Urinary bladder (tissue), 4 donors: ENCODE measurements around the gene CAMK1. TPM values are rescaled to one million over a fixed set of nuclear protein-coding genes. Genes with fewer than 3 reads are reported as not detected.
"Not testable (repeated sequence)": the region's sequence is repeated elsewhere in the genome, so short reads cannot be mapped to it uniquely, and the experiment has no call there.

Experiments
- DNase-seq: peaks from one replicate; pipeline ENCODE4 v3.0.0-alpha.2; 2015; ENCODE audit errors: extremely low spot score
- H3K27ac ChIP-seq: one replicate; pipeline ENCODE4 v1.5.1; 2013; ENCODE audit warnings: low read depth, mild to moderate bottlenecking, moderate library complexity
- H3K36me3 ChIP-seq: one replicate; pipeline ENCODE4 v1.6.1; 2013; ENCODE audit warnings: mild to moderate bottlenecking, moderate library complexity; ENCODE audit not compliant: insufficient read depth
- H3K4me1 ChIP-seq: one replicate; pipeline ENCODE4 v1.6.1; 2013; ENCODE audit warnings: mild to moderate bottlenecking, moderate library complexity; ENCODE audit not compliant: insufficient read depth
- H3K4me3 ChIP-seq: one replicate; pipeline ENCODE4 v1.5.1; 2013; ENCODE audit warnings: low read depth, low read length
- WGBS: extraction: QIAGEN DNeasy Blood & Tissue Kit; methylation state at CpG from one replicate; pipeline ENCODE4 v1.1.7; 2013; 5-methylcytosine and 5-hydroxymethylcytosine counted together
- polyA plus RNA-seq: library from polyadenylated mRNA; stranded (reverse); fragments of 200-250 nt; gene quantifications from one replicate; pipeline ENCODE4 v1.2.3, GENCODE V29; 2013
- total RNA-seq: library from RNA; depleted of rRNA; stranded (reverse); fragments of >200 nt; gene quantifications from one replicate; pipeline ENCODE4 v1.2.3, GENCODE V29; 2014
- donor health status: healthy with polysubstance abuse.
- donor health status: healthy.

The CAMK1 gene
- total and polyA plus RNA-seq, 2 donors = 28.7 to 42.2 TPM

DNA sequence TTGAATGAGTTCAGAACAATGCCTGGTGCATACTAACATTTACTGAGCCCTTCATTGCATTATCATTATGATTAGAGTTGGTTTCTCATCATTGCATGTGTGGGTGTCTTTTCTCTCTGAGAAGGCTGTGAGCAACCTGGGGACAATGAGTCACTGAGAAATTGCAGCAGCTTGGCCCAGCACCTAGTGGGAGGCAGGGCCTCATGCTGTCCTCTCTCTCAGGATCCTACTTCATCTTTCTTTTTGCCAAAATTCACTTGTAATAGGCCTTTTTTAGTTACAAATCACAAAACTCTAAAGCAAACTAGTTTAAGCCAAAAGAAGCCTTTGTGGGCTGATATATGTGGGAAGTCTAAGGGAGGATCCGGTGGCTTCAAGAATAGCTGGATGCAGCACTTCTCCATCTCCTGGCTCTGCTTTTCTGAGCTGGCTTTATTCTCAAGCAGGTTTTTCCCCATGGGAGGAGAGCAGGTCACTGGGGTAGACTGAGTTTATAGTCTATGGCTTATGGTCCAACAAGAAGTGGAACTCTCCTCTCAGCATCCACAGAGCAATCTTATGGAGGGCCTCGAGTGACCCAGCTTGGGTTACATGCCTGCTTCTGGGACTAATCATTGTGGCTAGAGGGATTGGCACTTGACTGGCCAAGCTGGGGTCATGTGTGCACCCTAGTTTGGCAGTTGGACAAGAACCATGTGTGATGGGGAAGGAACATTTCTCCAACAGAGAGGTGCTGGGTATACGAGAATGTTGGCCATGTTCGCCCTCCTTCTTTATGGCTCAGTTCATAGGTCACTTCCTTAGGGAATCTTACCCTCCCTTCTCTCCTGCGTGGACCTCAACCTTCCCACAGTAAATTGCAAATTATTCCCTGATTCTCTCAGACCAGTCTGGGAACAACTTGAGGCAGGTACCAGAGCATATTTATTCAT lies 8.7 kb upstream of the CAMK1 start:
- WGBS = 76% methylated on average over 5 of the region's 5 CpGs
- no peaks in the 10 kb centered on the region for H3K4me1 ChIP-seq
- peaks cover 3% of the 10 kb centered on the region for H3K36me3 ChIP-seq
- H3K27ac ChIP-seq = no peak overlapping the region
- no peak overlapping the region for H3K4me3 ChIP-seq
- no peak for DNase-seq

DNA sequence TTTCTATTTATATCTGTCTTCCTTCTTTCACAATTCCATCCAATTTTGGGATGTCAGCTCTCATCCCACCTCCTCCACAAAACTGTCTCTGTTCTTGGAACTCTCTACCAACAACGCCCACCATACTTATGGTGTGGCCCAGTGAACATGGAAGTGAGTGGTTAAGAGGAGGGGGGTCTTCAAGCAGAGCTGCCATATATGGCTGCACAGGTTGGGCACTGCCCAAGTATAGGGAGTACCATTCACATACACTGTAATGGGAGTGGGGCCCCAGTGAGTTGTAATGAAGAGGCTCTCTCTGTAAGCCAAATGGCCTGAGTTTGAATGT lies 7.9 kb upstream of the CAMK1 start:
- peaks cover 3% of the 10 kb centered on the region for H3K36me3 ChIP-seq
- 76% methylated on average over 1 of the region's 1 CpG for WGBS
- H3K4me3 ChIP-seq = no peak overlapping the region
- DNase-seq = no peak
- H3K4me1 ChIP-seq = no peaks in the 10 kb centered on the region
- H3K27ac ChIP-seq = no peak overlapping the region

DNA sequence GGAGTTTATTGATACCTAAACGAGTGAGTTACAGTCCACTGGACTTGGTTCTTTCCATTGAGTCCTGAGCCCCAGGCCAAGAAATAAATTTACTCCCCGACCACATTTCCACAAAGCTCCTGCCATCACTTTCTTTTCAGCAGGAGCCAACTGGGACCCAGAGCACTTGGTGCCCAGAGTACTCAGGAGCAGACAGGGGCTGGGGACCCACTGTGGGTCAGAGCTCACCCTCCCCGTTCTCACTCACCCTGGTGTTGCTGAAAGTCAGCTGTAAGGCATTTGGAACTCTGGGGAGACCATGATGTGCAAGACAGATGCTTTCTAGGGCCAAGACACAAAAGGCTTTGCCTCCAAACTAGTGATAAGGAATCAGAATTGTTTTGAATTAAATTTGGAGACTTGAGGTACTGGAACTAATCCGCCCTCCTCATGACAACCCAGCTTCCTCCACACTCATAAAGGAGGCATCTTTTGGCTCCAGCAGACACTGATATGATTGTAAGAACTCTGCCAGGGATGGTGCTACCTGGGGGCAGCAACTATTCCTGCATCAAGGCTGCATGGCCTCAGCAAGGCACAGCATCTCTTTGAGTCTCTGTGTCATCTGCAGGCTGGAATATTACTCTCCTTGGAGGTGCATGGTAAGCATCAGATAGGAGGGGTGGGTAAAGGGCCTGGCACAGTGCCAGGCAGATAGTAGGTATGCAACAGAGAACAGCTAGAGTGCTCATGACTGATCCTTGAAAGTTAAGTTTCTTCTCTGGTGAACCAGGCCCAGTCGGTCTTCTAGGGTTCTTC lies 7.3 kb upstream of the CAMK1 start:
- no peak overlapping the region for H3K27ac ChIP-seq
- peaks cover 3% of the 10 kb centered on the region for H3K36me3 ChIP-seq
- DNase-seq = no peak
- 67% methylated on average over 5 of the region's 5 CpGs for WGBS
- no peaks in the 10 kb centered on the region for H3K4me1 ChIP-seq
- no peak overlapping the region for H3K4me3 ChIP-seq

DNA sequence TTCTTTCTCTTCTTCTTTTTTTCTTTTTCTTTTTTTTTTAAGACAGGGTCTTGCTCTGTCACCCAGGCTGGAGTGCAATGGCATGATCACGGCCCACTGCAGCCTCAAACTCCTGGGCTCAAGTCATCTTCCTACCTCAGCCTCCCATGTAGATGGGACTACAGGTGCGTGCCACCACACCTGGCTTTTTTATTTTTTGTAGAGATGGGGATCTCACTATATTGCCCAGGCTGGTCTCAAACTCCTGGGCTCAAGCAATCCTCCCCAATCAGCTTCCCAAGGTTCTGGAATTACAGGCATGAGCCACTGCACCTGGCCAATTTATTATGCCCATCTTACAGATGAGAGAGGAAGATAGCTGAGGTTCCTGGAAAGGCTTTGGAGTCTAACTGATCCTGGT lies 1.3 kb upstream of the CAMK1 start:
- 85% methylated on average over 2 of the region's 2 CpGs for WGBS
- H3K4me3 ChIP-seq, H3K27ac ChIP-seq, H3K4me1 ChIP-seq, H3K36me3 ChIP-seq, DNase-seq: not testable (repeated sequence)

DNA sequence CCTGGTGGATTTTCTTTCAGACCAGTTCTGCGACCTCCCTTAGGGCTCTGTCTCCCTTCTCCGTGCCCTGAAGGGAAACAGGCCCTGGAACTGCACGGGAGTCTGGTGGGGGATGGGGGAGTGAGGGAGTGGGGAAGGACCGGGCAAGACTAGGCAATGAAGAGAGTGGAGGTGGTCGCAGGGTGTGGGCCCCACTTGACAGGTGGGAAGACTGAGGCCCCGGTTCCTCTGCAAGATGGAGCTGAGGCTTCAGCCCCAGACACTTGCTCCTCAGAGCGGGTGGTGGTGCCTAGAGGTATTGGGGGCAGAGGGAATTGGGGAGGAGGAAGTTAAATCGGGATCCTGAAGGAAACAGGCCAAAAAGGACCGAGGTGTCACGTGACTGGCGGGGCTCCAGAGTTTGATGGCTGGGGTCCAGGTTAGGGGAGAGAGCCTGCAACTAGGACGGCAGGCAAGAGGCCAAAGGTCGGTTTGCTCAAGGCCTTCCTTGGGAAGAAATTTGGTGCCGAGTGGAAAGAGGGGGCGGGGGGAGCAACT lies 597 bp upstream of the CAMK1 start:
- Histone ChIP-seq H3K36me3 (no peaks in the 10 kb centered on the region), H3K27ac (peak overlapping the region; percentile 81), H3K4me1 (peaks cover 4% of the 10 kb centered on the region), H3K4me3 (peak overlapping the region; percentile 61)
- WGBS = 7% methylated on average over 15 of the region's 15 CpGs
- DNase-seq = no peak

DNA sequence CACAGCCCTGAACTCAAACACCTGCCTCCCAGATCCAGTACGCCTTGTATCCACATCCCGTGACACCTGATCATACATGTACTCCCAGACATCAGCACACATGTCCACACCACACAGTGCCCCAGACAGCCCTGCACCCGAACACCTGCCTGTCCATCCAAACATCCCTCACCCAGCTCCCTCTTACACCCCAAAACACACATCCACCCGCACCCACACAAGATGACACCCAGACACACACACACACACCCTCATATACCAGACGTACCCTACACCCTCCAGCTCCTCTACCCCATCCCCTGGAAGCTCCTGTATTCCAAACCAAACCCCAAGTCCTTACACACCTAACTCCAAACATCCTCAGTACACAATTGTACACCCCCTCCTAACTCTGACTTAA lies 735 bp downstream of the CAMK1 start:
- DNase-seq = no peak
- peak overlapping the region; percentile 61 for H3K4me3 ChIP-seq
- H3K4me1 ChIP-seq = peaks cover 4% of the 10 kb centered on the region
- H3K27ac ChIP-seq = no peak overlapping the region
- 61% methylated on average over 5 of the region's 5 CpGs for WGBS
- no peaks in the 10 kb centered on the region for H3K36me3 ChIP-seq

DNA sequence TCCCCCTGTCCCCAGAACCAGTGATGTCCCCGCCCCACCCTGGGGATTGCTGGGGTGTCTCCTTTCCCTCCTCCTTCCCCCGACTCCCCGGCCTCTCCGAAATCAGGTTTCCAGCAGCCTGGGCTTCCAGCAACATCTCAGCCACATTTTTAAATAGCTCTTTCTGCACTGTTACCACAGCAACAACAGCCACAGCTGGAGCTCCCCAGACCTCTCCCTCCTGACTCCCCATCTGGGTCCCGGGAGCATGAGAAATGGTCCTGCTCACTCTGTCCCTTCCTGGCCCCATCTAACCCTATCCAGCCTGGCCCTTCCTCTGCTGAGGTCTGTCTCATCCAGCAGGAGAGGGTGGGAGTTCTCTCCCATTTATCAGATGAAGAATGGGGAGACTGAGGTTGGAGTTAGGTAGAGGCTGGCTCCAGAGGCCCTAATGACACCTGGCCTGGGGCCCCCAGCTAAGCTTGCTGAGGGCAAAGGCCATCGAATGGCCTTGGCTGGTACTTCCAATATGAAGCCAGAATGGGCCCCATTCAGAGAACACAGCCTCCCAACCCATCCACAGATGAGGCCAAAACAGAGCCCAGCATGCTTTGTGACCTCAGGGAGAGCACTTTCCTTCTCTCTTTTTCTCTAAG lies 1.5 kb downstream of the CAMK1 start:
- 59% methylated on average over 6 of the region's 6 CpGs for WGBS
- no peak for DNase-seq
- Histone ChIP-seq H3K4me1 (peaks cover 4% of the 10 kb centered on the region), H3K36me3 (no peaks in the 10 kb centered on the region), H3K27ac (no peak overlapping the region), H3K4me3 (no peak overlapping the region)

DNA sequence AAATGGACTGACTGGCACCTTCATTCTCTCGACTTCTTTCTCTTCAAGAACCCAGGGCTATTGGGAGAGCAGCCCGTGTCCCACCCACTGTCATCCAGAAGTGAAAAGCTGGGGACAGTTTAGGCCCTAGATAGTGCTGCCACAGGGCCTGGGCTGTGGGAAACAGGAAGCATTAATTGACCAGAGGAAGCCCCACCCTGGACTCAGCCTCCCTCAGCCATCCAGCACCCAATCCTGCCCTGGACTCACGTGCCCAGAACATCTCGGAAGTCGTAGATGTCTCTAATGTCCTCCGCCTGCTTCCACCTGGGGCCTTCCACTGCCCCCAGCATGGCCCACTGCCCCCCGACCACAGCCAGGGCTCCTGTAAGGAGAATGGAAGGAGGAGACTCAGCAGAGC lies 2.3 kb downstream of the CAMK1 start:
- no peak overlapping the region for H3K27ac ChIP-seq
- WGBS = 65% methylated on average over 7 of the region's 7 CpGs
- no peak for DNase-seq
- H3K36me3 ChIP-seq = no peaks in the 10 kb centered on the region
- no peak overlapping the region for H3K4me3 ChIP-seq
- H3K4me1 ChIP-seq = peaks cover 4% of the 10 kb centered on the region

DNA sequence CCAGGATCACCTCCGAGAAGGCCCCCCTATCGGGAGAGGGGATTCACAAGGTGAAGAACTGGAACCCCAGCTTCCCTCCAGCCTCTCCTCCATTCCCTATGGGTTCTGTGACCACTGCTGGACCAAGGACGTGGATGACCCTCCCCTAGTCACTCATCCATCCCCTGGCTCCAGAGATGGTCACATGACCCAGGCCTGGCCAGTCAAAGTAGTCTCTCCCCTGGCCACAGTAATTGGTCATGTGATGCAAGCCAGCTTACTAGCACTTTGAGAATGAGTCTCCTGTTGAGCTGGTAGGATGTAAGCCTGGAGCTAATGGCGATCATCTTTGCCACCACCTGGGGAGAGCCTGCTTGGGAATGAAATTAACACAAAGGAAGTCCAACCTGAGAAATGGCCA lies 3.9 kb downstream of the CAMK1 start:
- Histone ChIP-seq H3K36me3 (no peaks in the 10 kb centered on the region), H3K4me3 (no peak overlapping the region), H3K4me1 (peaks cover 4% of the 10 kb centered on the region), H3K27ac (no peak overlapping the region)
- WGBS = 81% methylated on average over 4 of the region's 4 CpGs
- no peak for DNase-seq

DNA sequence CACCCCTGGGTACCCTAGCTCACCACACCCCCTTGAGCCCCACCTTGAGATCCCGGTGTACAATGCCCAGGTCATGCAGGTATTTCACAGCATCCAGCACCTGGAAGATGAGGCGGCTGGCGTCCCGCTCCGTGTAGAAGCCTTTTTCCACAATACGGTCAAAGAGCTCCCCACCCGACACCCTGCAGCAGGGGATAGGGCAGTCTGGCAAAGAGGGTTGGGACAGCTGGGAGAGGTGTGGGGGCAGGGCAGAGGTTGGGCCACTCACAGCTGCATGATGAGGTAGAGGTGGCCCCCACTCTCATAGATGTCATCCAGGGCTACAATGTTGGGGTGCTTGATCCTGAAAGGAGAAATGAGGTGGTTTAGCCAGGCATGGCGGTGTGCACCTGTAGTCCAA lies 6.9 kb downstream of the CAMK1 start:
- 91% methylated on average over 8 of the region's 8 CpGs for WGBS
- DNase-seq = no peak
- Histone ChIP-seq H3K36me3 (no peaks in the 10 kb centered on the region), H3K27ac (no peak overlapping the region), H3K4me3 (no peak overlapping the region), H3K4me1 (peaks cover 2% of the 10 kb centered on the region)

DNA sequence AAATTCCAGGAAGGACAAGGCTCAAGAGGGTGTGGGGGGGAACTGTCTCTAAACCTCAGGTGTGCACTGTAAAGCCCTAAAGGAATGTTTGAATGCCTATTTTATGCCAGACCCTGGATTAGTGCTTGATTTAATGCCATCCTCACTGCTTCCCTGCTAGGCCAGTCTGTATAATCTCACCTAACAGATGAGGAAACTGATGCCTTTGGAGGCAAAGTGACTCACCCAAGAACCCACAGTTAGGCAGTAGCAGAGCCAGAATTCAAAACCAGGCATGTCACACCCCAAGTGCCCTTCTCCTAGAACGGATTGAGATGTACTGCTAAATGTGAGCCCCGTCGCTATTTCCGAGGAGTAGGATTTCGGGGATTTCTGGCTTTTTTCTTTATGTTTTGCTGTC lies 7.8 kb downstream of the CAMK1 start:
- H3K4me1 ChIP-seq = no peaks in the 10 kb centered on the region
- peaks cover 8% of the 10 kb centered on the region for H3K36me3 ChIP-seq
- 94% methylated on average over 5 of the region's 5 CpGs for WGBS
- H3K4me3 ChIP-seq = no peak overlapping the region
- H3K27ac ChIP-seq = no peak overlapping the region
- no peak for DNase-seq

DNA sequence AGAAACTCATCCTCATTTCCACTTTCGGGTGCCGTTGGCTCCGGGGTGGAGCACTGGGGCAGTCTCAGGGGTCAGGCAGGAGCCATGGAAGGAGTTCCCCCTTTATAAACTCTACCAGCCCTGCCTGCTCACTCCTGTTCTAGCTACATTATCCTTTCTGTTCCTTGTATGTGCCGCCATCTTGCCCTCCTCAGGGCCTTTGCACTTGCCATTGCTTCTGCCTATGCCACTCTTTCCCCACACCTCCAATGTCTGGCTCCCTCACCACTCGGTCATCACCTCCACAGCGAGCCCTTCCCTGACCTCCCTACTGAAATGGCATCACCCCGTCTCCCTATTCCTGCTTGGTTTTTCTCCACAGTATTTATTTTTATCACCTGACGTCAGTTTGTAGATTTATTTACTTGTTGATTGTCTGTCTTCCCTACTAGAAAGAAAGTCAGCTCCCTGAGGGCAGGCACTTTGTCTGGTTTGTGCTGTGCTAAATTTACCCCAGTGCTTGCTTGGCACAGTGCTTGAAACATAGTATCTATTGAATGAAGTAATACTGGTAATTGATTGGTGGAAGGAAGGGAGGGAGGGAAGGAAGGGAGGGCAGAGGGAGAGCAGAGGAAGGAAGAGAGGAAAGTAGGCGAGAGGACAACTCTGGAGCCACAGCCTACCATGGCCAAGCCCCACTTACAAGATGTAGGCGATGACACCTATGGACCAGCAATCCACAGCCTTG lies 8.8 kb downstream of the CAMK1 start:
- DNase-seq = no peak
- WGBS = 94% methylated on average over 10 of the region's 10 CpGs

DNA sequence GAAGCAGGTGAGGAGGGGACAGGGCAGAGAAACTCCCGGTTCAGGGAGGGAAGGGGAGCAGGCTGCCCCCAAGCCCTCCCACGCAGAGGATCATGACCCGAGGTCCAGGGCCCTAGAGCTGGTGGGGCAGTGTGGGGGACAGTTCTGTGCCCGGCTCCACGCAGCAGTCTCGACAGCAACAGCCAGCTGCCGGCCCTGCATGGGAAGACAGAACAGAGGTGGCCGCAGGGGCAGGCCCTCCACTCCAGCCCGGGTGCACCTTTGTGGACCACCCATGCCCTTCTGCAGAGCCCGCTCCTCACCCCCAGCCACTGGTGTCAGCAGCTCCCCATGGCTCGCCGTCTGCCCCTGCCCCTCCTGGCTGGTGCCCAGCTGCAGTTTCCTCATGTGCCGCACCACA lies 12.3 kb downstream of the CAMK1 start:
- 89% methylated on average over 13 of the region's 13 CpGs for WGBS
- H3K4me3 ChIP-seq = no peak overlapping the region
- peaks cover 12% of the 10 kb centered on the region for H3K36me3 ChIP-seq
- no peak for DNase-seq
- H3K27ac ChIP-seq = no peak overlapping the region
- no peaks in the 10 kb centered on the region for H3K4me1 ChIP-seq

More for the DNA sequence above, 8.8 kb downstream of the CAMK1 start:
- Histone ChIP-seq H3K27ac (no peak overlapping the region), H3K4me3 (no peak overlapping the region), H3K36me3 (peaks cover 12% of the 10 kb centered on the region), H3K4me1 (no peaks in the 10 kb centered on the region)
